Measurements from ENCODE around the gene KCNG2.
A peak's percentile ranks its signal among the peaks of the same experiment; 100 is the strongest.

The KCNG2 gene

DNA sequence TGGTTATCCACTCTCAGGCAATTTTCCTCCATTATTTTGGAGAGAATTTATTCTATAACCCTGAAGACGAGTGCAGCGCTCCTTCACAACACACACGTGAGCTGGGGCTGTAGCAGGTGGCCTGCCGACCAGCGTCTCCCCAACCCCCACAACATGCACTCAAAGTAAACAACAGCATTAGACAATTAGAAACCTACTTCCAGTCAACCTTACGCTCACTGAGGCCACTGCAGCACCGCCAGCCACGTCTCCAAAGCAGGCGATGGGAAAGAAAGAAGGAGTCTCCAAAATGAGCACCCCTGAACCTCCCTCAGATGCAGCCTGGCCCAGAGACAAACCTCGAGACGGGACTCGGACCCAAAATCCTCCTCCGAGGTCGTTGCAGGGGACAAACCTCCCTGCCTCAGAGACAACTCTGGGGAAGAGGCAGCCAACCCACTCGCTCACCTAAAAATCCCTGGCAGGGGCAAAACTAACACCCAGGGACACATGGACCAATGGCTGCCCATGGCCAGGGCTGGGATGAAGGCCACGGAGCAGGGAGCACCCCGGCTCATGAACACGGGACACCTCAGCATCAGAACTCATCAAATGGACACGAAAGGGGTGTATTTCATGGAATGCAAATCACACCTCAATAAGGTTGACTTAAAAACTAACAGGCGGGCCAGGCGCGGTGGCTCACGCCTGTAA is 151.1 kb downstream of the KCNG2 start:
- H3K9ac ChIP-seq = peak overlapping the region; percentile 89
- peak overlapping the region; percentile 85 for H3K27ac ChIP-seq
- peaks cover 68% of the 10 kb centered on the region for H3K4me1 ChIP-seq
- H3K9me3 ChIP-seq = no peaks in the 10 kb centered on the region
- no peak for TF ChIP-seq Cebpa-rat (IDR thresholded peaks at IDR 0.05)
- H4K20me1 ChIP-seq = peaks cover 72% of the 10 kb centered on the region
- H3K27me3 ChIP-seq = no peaks in the 10 kb centered on the region
- peak overlapping the region; percentile 96 for H3K4me2 ChIP-seq
- H3K4me3 ChIP-seq = peak overlapping the region; percentile 88
- H3K36me3 ChIP-seq = peaks cover 49% of the 10 kb centered on the region

Measured in BLaER1 (cell line).